ENCODE data around the gene C1orf141.

DNA sequence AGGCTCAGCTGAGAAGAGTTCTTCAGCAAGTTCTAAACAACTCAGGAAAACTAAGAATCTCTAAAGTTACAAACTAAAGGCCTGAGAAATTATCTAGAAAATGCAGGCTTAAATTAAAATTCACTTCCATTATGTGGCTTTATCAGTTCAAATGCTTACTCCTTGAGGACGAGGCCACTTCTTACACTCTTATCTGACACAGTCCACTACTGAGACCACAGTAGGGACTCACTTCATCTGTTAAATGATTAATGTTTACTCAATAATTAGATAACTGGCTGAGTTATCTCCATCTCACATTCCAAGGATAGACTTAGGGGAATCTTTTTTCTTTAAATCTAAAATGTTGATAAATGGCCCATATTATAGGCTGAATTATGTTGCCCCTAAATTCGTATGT lies 1.6 kb downstream of the C1orf141 start:
- TF ChIP-seq, protein P1, sequence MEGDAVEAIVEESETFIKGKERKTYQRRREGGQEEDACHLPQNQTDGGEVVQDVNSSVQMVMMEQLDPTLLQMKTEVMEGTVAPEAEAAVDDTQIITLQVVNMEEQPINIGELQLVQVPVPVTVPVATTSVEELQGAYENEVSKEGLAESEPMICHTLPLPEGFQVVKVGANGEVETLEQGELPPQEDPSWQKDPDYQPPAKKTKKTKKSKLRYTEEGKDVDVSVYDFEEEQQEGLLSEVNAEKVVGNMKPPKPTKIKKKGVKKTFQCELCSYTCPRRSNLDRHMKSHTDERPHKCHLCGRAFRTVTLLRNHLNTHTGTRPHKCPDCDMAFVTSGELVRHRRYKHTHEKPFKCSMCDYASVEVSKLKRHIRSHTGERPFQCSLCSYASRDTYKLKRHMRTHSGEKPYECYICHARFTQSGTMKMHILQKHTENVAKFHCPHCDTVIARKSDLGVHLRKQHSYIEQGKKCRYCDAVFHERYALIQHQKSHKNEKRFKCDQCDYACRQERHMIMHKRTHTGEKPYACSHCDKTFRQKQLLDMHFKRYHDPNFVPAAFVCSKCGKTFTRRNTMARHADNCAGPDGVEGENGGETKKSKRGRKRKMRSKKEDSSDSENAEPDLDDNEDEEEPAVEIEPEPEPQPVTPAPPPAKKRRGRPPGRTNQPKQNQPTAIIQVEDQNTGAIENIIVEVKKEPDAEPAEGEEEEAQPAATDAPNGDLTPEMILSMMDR (IDR thresholded peaks at IDR 0.05): no peak
- TF ChIP-seq EZH2 (IDR thresholded peaks at IDR 0.05; ENCODE audit: borderline replicate concordance, insufficient read depth, low read depth, low read length, poor library complexity, severe bottlenecking): no peak

Data from B cell (primary cell).